H9 (cell line): ENCODE measurements around the gene ATXN1L. TPM values are rescaled to one million over a fixed set of nuclear protein-coding genes. Genes with fewer than 3 reads are reported as not detected.
A peak's percentile ranks its signal among the peaks of the same experiment; 100 is the strongest.
"Not testable (repeated sequence)": the region's sequence is repeated elsewhere in the genome, so short reads cannot be mapped to it uniquely, and the experiment has no call there.

Experiments
- DNase-seq: peaks from one replicate; pipeline ENCODE4 v3.0.0-alpha.2; 2017
- H2AFZ ChIP-seq: one replicate; pipeline ENCODE4 v1.6.1; 2013; ENCODE audit warnings: mild to moderate bottlenecking, low read length, control low read depth, moderate library complexity
- H2AK5ac ChIP-seq: 2 replicates; pipeline ENCODE4 v1.6.1; 2013; ENCODE audit warnings: low read length, control low read depth, mixed read lengths; ENCODE audit not compliant: insufficient read length
- H2BK120ac ChIP-seq: one replicate; pipeline ENCODE4 v1.6.1; 2013; ENCODE audit warnings: low read depth, mild to moderate bottlenecking, low read length, control low read depth, inconsistent platforms; ENCODE audit not compliant: poor library complexity, severe bottlenecking
- H2BK12ac ChIP-seq: 2 replicates; pipeline ENCODE4 v1.6.1; 2013; ENCODE audit warnings: low read length, control low read depth, mixed read lengths, low read depth; ENCODE audit not compliant: insufficient read length
- H2BK15ac ChIP-seq: 2 replicates; pipeline ENCODE4 v1.6.1; 2013; ENCODE audit warnings: low read depth, low read length, control low read depth
- H2BK20ac ChIP-seq: one replicate; pipeline ENCODE4 v1.6.1; 2013; ENCODE audit warnings: low read depth, mild to moderate bottlenecking, low read length, control low read depth, inconsistent platforms; ENCODE audit not compliant: poor library complexity, severe bottlenecking
- H2BK5ac ChIP-seq: 2 replicates; pipeline ENCODE4 v1.6.1; 2013; ENCODE audit warnings: low read length, control low read depth, mixed read lengths; ENCODE audit not compliant: insufficient read length
- H3K14ac ChIP-seq: 2 replicates; pipeline ENCODE4 v1.6.1; 2013; ENCODE audit warnings: low read length, control low read depth; ENCODE audit not compliant: insufficient read depth
- H3K18ac ChIP-seq: 2 replicates; pipeline ENCODE4 v1.6.1; 2013; ENCODE audit warnings: low read depth, mild to moderate bottlenecking, mixed read lengths, low read length, control low read depth; ENCODE audit not compliant: insufficient read length
- H3K23ac ChIP-seq: 2 replicates; pipeline ENCODE4 v1.6.1; 2013; ENCODE audit warnings: low read length, control low read depth, mixed read lengths, low read depth; ENCODE audit not compliant: insufficient read length
- H3K23me2 ChIP-seq: 2 replicates; pipeline ENCODE4 v1.6.1; 2013; ENCODE audit warnings: low read depth, mild to moderate bottlenecking, mixed read lengths, low read length, control low read depth; ENCODE audit not compliant: insufficient read length, poor library complexity, severe bottlenecking
- H3K27ac ChIP-seq: 2 replicates; pipeline ENCODE4 v1.5.1; 2013; ENCODE audit warnings: low read length, control low read depth, mixed read lengths, low read depth; ENCODE audit not compliant: insufficient read length
- H3K27me3 ChIP-seq: 2 replicates; pipeline ENCODE4 v1.6.1; 2013; ENCODE audit warnings: low read length, control low read depth, inconsistent platforms; ENCODE audit not compliant: insufficient read depth
- H3K4ac ChIP-seq: 2 replicates; pipeline ENCODE4 v1.6.1; 2013; ENCODE audit warnings: low read depth, mild to moderate bottlenecking, control low read depth, inconsistent platforms, low read length, moderate library complexity
- H3K4me1 ChIP-seq: 2 replicates; pipeline ENCODE4 v1.6.1; 2013; ENCODE audit warnings: low read length, control low read depth, inconsistent platforms; ENCODE audit not compliant: insufficient read depth
- H3K4me2 ChIP-seq: 2 replicates; pipeline ENCODE4 v1.6.1; 2013; ENCODE audit warnings: low read length, control low read depth, mixed read lengths; ENCODE audit not compliant: insufficient read length, insufficient read depth
- H3K56ac ChIP-seq: 2 replicates; pipeline ENCODE4 v1.6.1; 2013; ENCODE audit warnings: low read depth, mild to moderate bottlenecking, mixed read lengths, low read length, control low read depth; ENCODE audit not compliant: insufficient read length
- H3K79me1 ChIP-seq: 2 replicates; pipeline ENCODE4 v1.6.1; 2013; ENCODE audit warnings: low read depth, mild to moderate bottlenecking, moderate library complexity, low read length, control low read depth, inconsistent platforms; ENCODE audit not compliant: insufficient read depth, poor library complexity, severe bottlenecking
- H3K79me2 ChIP-seq: 2 replicates; pipeline ENCODE4 v1.6.1; 2013; ENCODE audit warnings: low read length, control low read depth, inconsistent platforms; ENCODE audit not compliant: insufficient read depth
- H3K9ac ChIP-seq: 2 replicates; pipeline ENCODE4 v1.6.1; 2013; ENCODE audit warnings: low read length, control low read depth, mixed read lengths; ENCODE audit not compliant: insufficient read length; ENCODE audit errors: extremely low read depth
- H3K9me3 ChIP-seq: one replicate; pipeline ENCODE4 v1.6.1; 2013; ENCODE audit warnings: low read depth, low read length, inconsistent platforms; ENCODE audit not compliant: control insufficient read depth
- H3T11ph ChIP-seq: one replicate; pipeline ENCODE4 v1.6.1; 2013; ENCODE audit warnings: mild to moderate bottlenecking, low read length, control low read depth, inconsistent platforms
- H4K20me1 ChIP-seq: one replicate; pipeline ENCODE4 v1.6.1; 2013; ENCODE audit not compliant: control insufficient read depth, insufficient read length, insufficient read depth
- H4K5ac ChIP-seq: 2 replicates; pipeline ENCODE4 v1.6.1; 2013; ENCODE audit warnings: low read depth, mild to moderate bottlenecking, mixed read lengths, low read length, control low read depth; ENCODE audit not compliant: insufficient read length
- H4K8ac ChIP-seq: replicated peaks from 2 replicates; pipeline ENCODE4 v1.6.1; 2013; ENCODE audit warnings: low read length, control low read depth, mixed read lengths, low read depth; ENCODE audit not compliant: insufficient read length
- H4K91ac ChIP-seq: 2 replicates; pipeline ENCODE4 v1.6.1; 2013; ENCODE audit warnings: low read depth, mild to moderate bottlenecking, moderate library complexity, mixed read lengths, low read length, control low read depth; ENCODE audit not compliant: insufficient read length
- H3K27ac Mint-ChIP-seq, 3 experiments: 2 replicates in 2 of 3; 3 replicates in 1 of 3; pipeline ENCODE4 v1.8.0; 2020 to 2021; ENCODE audit warnings: mixed read lengths in 3 of 3, mild to moderate bottlenecking in 1 of 3, moderate library complexity in 1 of 3
- H3K27me3 Mint-ChIP-seq: 2 replicates; pipeline ENCODE4 v1.8.0; 2021; ENCODE audit warnings: low read depth, mild to moderate bottlenecking, moderate library complexity, mixed read lengths
- H3K36me3 Mint-ChIP-seq, 3 experiments: 2 replicates in 2 of 3; 3 replicates in 1 of 3; pipeline ENCODE4 v1.8.0; 2020 to 2021; ENCODE audit warnings: low read depth in 3 of 3, mixed read lengths in 3 of 3; ENCODE audit not compliant: insufficient read depth in 1 of 3
- H3K4me1 Mint-ChIP-seq, 2 experiments: 2 replicates each; pipeline ENCODE4 v1.8.0; 2020; ENCODE audit warnings: mixed read lengths in 2 of 2
- H3K4me3 Mint-ChIP-seq, 2 experiments: 2 replicates in 1 of 2; 3 replicates in 1 of 2; pipeline ENCODE4 v1.8.0; 2020 to 2021; ENCODE audit warnings: mild to moderate bottlenecking in 2 of 2, mixed read lengths in 2 of 2, moderate library complexity in 1 of 2
- H3K9me3 Mint-ChIP-seq, 2 experiments: 2 replicates in 1 of 2; 3 replicates in 1 of 2; pipeline ENCODE4 v1.8.0; 2020; ENCODE audit warnings: mild to moderate bottlenecking in 2 of 2, mixed read lengths in 2 of 2, moderate library complexity in 1 of 2
- WGBS: extraction: QIAGEN DNeasy Blood & Tissue Kit; methylation state at CpG from one replicate; pipeline ENCODE4 v1.1.7; 2013; ENCODE audit warnings: missing lambda C conversion rate, low lambda C conversion rate, mixed read lengths; ENCODE audit not compliant: insufficient read length; ENCODE audit errors: extremely low coverage; 5-methylcytosine and 5-hydroxymethylcytosine counted together
- total RNA-seq: library from RNA; stranded (reverse); gene quantifications from 2 replicates; pipeline ENCODE4 v1.2.1, GENCODE V29; 2021
- TF ChIP-seq, protein P1 (sequence below): fragments of 200-600 bp; sonication (generic); conservative IDR thresholded peaks from 3 replicates; pipeline ENCODE4 v1.8.0; 2021; ENCODE audit warnings: antibody characterized with exemption, mild to moderate bottlenecking

Gene ATXN1L
- total RNA-seq, 1 experiment from 2014 or later = 30.3 TPM

- Histone ChIP-seq H3K4me2 (no peak overlapping the region), H2BK120ac (no peak overlapping the region), H2AFZ (no peak overlapping the region), H3K4ac (no peak overlapping the region), H3K18ac (no peak overlapping the region), H3K27me3 (no peaks in the 10 kb centered on the region), H3K56ac (no peak overlapping the region), H2BK5ac (no peak overlapping the region), H3K23me2 (no peaks in the 10 kb centered on the region), H4K8ac (no peak overlapping the region), H4K91ac (no peak overlapping the region), H2AK5ac (no peak overlapping the region), H3K23ac (no peak overlapping the region), H3K14ac (no peak overlapping the region), H3K9me3 (no peaks in the 10 kb centered on the region), H2BK15ac (no peak overlapping the region), H2BK20ac (no peak overlapping the region), H3K79me1 (no peaks in the 10 kb centered on the region), H3K27ac (no peak overlapping the region), H3K79me2 (peaks cover 63% of the 10 kb centered on the region), H3K4me1 (no peaks in the 10 kb centered on the region), H2BK12ac (no peak overlapping the region), H3K9ac (no peak overlapping the region), H4K20me1 (no peaks in the 10 kb centered on the region), H4K5ac (no peak overlapping the region), H3T11ph (no peak overlapping the region)
- H3K36me3 Mint-ChIP-seq = peaks cover 20 to 36% (median 28%) of the 10 kb centered on the region in 3 experiments
- no peak overlapping the region for H3K4me3 Mint-ChIP-seq
- TF ChIP-seq, protein P1, sequence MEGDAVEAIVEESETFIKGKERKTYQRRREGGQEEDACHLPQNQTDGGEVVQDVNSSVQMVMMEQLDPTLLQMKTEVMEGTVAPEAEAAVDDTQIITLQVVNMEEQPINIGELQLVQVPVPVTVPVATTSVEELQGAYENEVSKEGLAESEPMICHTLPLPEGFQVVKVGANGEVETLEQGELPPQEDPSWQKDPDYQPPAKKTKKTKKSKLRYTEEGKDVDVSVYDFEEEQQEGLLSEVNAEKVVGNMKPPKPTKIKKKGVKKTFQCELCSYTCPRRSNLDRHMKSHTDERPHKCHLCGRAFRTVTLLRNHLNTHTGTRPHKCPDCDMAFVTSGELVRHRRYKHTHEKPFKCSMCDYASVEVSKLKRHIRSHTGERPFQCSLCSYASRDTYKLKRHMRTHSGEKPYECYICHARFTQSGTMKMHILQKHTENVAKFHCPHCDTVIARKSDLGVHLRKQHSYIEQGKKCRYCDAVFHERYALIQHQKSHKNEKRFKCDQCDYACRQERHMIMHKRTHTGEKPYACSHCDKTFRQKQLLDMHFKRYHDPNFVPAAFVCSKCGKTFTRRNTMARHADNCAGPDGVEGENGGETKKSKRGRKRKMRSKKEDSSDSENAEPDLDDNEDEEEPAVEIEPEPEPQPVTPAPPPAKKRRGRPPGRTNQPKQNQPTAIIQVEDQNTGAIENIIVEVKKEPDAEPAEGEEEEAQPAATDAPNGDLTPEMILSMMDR = no peak
- H3K9me3 Mint-ChIP-seq = no peaks in the 10 kb centered on the region
- peaks cover 13 to 20% of the 10 kb centered on the region in 2 experiments for H3K4me1 Mint-ChIP-seq
- no peak overlapping the region for H3K27ac Mint-ChIP-seq
- no peak for DNase-seq
- WGBS = no CpG with 5 or more reads among the region's 9 CpGs
- no peaks in the 10 kb centered on the region for H3K27me3 Mint-ChIP-seq
These were observed 58.5 kb downstream of the ATXN1L start for GRCh38 chr16:71904239-71904638.

DNA sequence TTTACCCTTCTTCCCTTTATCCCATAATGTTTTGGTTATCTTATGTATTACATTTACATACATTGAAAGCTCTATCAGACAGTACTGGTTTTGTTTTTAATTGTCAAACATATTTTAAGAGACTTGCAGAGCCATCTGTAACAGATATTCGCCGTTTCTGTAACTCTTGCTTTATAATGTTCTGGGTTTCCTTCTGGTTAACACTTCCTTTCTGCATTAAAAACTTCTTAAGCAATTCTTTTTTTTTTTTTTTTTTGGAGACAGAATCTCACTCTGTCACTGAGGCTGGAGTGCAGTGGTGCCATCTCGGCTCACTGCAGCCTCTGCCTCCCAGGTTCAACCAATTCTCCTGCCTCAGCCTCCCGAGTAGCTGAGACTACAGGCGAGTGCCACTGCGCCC lies 60.0 kb downstream of the ATXN1L start:
- not testable (repeated sequence) for H3K56ac ChIP-seq, H4K8ac ChIP-seq, H2BK15ac ChIP-seq, H3K23ac ChIP-seq, H3K9me3 ChIP-seq, H3T11ph ChIP-seq, H3K4me2 ChIP-seq, H2BK5ac ChIP-seq, H2BK12ac ChIP-seq, H3K14ac ChIP-seq, H4K91ac ChIP-seq, H4K20me1 ChIP-seq, H3K27ac ChIP-seq, H3K79me1 ChIP-seq, H3K27me3 ChIP-seq, DNase-seq, H2AFZ ChIP-seq, H3K4me1 ChIP-seq, H3K9ac ChIP-seq, H2BK120ac ChIP-seq, H3K9me3 Mint-ChIP-seq, H4K5ac ChIP-seq, H3K27me3 Mint-ChIP-seq, H3K18ac ChIP-seq, H3K4ac ChIP-seq, H3K4me3 Mint-ChIP-seq, H2BK20ac ChIP-seq, H2AK5ac ChIP-seq, H3K23me2 ChIP-seq
- WGBS = no CpG with 5 or more reads among the region's 6 CpGs
- Mint-ChIP-seq H3K36me3 (peaks cover 21 to 39% (median 33%) of the 10 kb centered on the region in 3 experiments), H3K27ac (peak overlapping the region in 1 of 3 experiments; percentile 26; a peak in 1 of 7 replicates), H3K4me1 (peaks cover 10 to 17% of the 10 kb centered on the region in 2 experiments)
- H3K79me2 ChIP-seq = peaks cover 62% of the 10 kb centered on the region
